DMS53 (cell line): ENCODE data around the gene WIZ.

Source experiments
- DNase-seq: peaks from one replicate; lab custom pipeline; 2025; lab: John Stamatoyannopoulos, UW

Gene WIZ

GRCh38 chr19:15443838-15444237 lies 5.9 kb downstream of the WIZ start:
- DNase-seq = no peak

- no peak for DNase-seq
Observed at GRCh38 chr19:15443325-15443724, 6.4 kb downstream of the WIZ start.

GRCh38 chr19:15442142-15442920 lies 7.4 kb downstream of the WIZ start:
- DNase-seq = no peak

GRCh38 chr19:15441317-15441716 lies 8.4 kb downstream of the WIZ start:
- no peak for DNase-seq

GRCh38 chr19:15439821-15440641 lies 9.7 kb downstream of the WIZ start:
- DNase-seq = no peak

- no peak for DNase-seq
Observed at GRCh38 chr19:15439078-15439799, 10.5 kb downstream of the WIZ start.

- DNase-seq = no peak
Observed at GRCh38 chr19:15438577-15438976, 11.2 kb downstream of the WIZ start.

- no peak for DNase-seq
Observed at GRCh38 chr19:15438124-15438496, 11.6 kb downstream of the WIZ start.

GRCh38 chr19:15437355-15438123 lies 12.2 kb downstream of the WIZ start:
- no peak for DNase-seq

- no peak for DNase-seq
Observed at GRCh38 chr19:15436826-15437110, 13.0 kb downstream of the WIZ start.

GRCh38 chr19:15436012-15436825 lies 13.5 kb downstream of the WIZ start:
- no peak for DNase-seq

GRCh38 chr19:15433519-15434069 lies 16.2 kb downstream of the WIZ start:
- no peak for DNase-seq

- peak; percentile 95 for DNase-seq
Observed at GRCh38 chr19:15432629-15433518, 16.9 kb downstream of the WIZ start.

- peak; percentile 46 for DNase-seq
Observed at GRCh38 chr19:15432018-15432494, 17.7 kb downstream of the WIZ start.

GRCh38 chr19:15431396-15432017 lies 18.2 kb downstream of the WIZ start:
- no peak for DNase-seq

GRCh38 chr19:15430526-15431120 lies 19.1 kb downstream of the WIZ start:
- DNase-seq = no peak

- no peak for DNase-seq
Observed at GRCh38 chr19:15429825-15430467, 19.8 kb downstream of the WIZ start.
